ENCODE results near the gene RNFT2. TPM values are rescaled to one million over a fixed set of nuclear protein-coding genes. Genes with fewer than 3 reads are reported as not detected.

RNFT2 gene
- total RNA-seq, 2 experiments from 2014 or later = 4.9 to 6.0 TPM

DNA sequence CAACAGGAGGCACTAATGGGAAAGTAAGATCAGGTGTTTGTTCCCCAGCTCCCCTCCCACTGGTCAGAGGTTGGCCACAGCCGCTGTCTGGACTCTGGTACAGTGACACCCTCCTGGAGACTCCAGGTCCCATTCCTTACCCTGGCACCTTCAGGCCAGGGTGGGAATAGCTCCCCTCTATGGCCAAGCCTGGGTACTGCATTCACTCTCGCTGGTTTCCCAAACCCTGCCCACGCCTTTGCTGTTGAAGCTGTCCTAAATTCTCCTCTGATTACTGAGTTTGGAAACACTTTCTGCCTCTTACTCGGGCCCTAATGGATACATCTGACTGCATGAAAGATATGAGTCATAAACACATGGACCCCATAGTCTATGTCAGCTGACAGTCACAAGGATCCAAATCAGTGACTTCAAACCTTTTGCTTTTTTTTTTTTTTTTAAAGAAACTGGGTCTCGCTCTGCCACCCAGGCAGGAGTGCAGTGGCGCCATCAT lies 125.2 kb downstream of the RNFT2 start:
- intact Hi-C loops (cut with DNase I, micrococcal nuclease) = no loop called here
- CTCF ChIA-PET = interaction anchor here (0.5 to 0.9 kb wide), 2 partner anchors 28 to 160 kb away, joined by 3 to 4 read pairs; no protein-coding TSS in a partner anchor
- Mint-ChIP-seq H3K27ac (no peak overlapping the region), H3K4me3 (no peak overlapping the region), H3K27me3 (peaks cover 26% of the 10 kb centered on the region), H3K36me3 (ENCODE audit: low read depth) (no peaks in the 10 kb centered on the region), H3K9me3 (peaks cover 3% of the 10 kb centered on the region), H3K4me1 (ENCODE audit: low read depth) (no peaks in the 10 kb centered on the region)
- Histone ChIP-seq H3K9me3 (ENCODE audit: control insufficient read depth in 1 of 2, insufficient read depth in 1 of 2, low read length in 2 of 2) (peaks cover 0 to under 1% of the 10 kb centered on the region in 2 experiments), H3K27me3 (ENCODE audit: control insufficient read depth in 1 of 2, insufficient read depth in 2 of 2, low read length in 2 of 2) (peaks cover 0 to 3% of the 10 kb centered on the region in 2 experiments), H3K4me3 (ENCODE audit: low read length) (no peak overlapping the region), H3K27ac (ENCODE audit: low read depth in 1 of 2, low read length in 2 of 2) (no peak overlapping the region), H3K4me1 (ENCODE audit: insufficient read depth, low read length) (peaks cover 4% of the 10 kb centered on the region), H3K36me3 (ENCODE audit: insufficient read depth, low read length) (no peaks in the 10 kb centered on the region)
- ATAC-seq (ENCODE audit: poor library complexity) (no peak), DNase-seq (no peak)
- no peak for TF ChIP-seq CTCF (IDR thresholded peaks at IDR 0.05)
- POLR2A ChIA-PET = no interaction called here

- Histone ChIP-seq H3K4me1 (ENCODE audit: insufficient read depth, low read length) (peaks cover 4% of the 10 kb centered on the region), H3K4me3 (ENCODE audit: low read length) (no peak overlapping the region), H3K27me3 (ENCODE audit: control insufficient read depth in 1 of 2, insufficient read depth in 2 of 2, low read length in 2 of 2) (no peaks in the 10 kb centered on the region), H3K9me3 (ENCODE audit: control insufficient read depth in 1 of 2, insufficient read depth in 1 of 2, low read length in 2 of 2) (no peaks in the 10 kb centered on the region), H3K36me3 (ENCODE audit: insufficient read depth, low read length) (no peaks in the 10 kb centered on the region), H3K27ac (ENCODE audit: low read depth in 1 of 2, low read length in 2 of 2) (no peak overlapping the region)
- ATAC-seq (ENCODE audit: poor library complexity) (no peak), DNase-seq (no peak)
- Mint-ChIP-seq H3K36me3 (ENCODE audit: low read depth) (no peaks in the 10 kb centered on the region), H3K4me1 (ENCODE audit: low read depth) (no peaks in the 10 kb centered on the region), H3K9me3 (peaks cover 3% of the 10 kb centered on the region), H3K4me3 (no peak overlapping the region), H3K27ac (no peak overlapping the region), H3K27me3 (peaks cover 16% of the 10 kb centered on the region)
- CTCF ChIA-PET = no interaction called here
- TF ChIP-seq CTCF (IDR thresholded peaks at IDR 0.05) = no peak
- intact Hi-C loops (cut with DNase I, micrococcal nuclease) = no loop called here
- POLR2A ChIA-PET = no interaction called here
Measured at GRCh38 chr12:116864371-116865160, 126.5 kb downstream of the RNFT2 start.

DNA sequence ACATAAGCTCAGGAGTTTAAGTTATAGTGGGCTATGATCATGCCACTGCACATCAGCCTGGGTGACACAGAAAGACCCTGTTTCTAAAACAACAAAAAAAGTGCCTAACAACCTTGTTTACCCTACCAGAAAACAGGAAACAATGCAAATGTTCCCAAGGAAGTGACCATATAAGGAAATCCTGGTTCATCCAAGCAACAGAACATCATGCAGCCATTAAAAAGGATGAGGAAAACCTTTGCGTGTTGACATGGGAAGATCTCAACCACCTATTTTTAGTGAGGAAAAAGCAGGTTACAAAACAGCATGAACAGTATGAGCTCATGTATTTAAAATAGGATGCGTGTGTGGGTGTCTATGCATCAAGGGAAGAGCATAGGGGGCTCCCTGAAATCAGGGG lies 129.4 kb downstream of the RNFT2 start:
- no peaks in the 10 kb centered on the region for H3K27me3 ChIP-seq (ENCODE audit: control insufficient read depth in 1 of 2, insufficient read depth in 2 of 2, low read length in 2 of 2)
- no peak overlapping the region for H3K4me3 ChIP-seq (ENCODE audit: low read length)
- no peaks in the 10 kb centered on the region for H3K4me1 ChIP-seq (ENCODE audit: insufficient read depth, low read length)
- ChIA-PET CTCF (no interaction called here), POLR2A (no interaction called here)
- Mint-ChIP-seq H3K36me3 (ENCODE audit: low read depth) (no peaks in the 10 kb centered on the region), H3K27me3 (peaks cover 13% of the 10 kb centered on the region), H3K27ac (no peak overlapping the region), H3K4me1 (ENCODE audit: low read depth) (peaks cover under 1% of the 10 kb centered on the region), H3K9me3 (no peaks in the 10 kb centered on the region), H3K4me3 (no peak overlapping the region)
- no peak overlapping the region for H3K27ac ChIP-seq (ENCODE audit: low read depth in 1 of 2, low read length in 2 of 2)
- no peak for TF ChIP-seq CTCF (IDR thresholded peaks at IDR 0.05)
- ATAC-seq (ENCODE audit: poor library complexity) (no peak), DNase-seq (no peak)
- intact Hi-C loops (cut with DNase I, micrococcal nuclease) = no loop called here
- no peaks in the 10 kb centered on the region for H3K9me3 ChIP-seq (ENCODE audit: control insufficient read depth in 1 of 2, insufficient read depth in 1 of 2, low read length in 2 of 2)
- no peaks in the 10 kb centered on the region for H3K36me3 ChIP-seq (ENCODE audit: insufficient read depth, low read length)

Data from CD4-positive, alpha-beta T cell (primary cell).